NCI-H2029 (cell line): Measurements from ENCODE around the gene NXPH3.

ENCODE experiments used
- DNase-seq: peaks from one replicate; lab custom pipeline; 2025; lab: John Stamatoyannopoulos, UW

NXPH3 gene

GRCh38 chr17:49630113-49630900, 54.6 kb downstream of the NXPH3 start:
- no peak for DNase-seq

GRCh38 chr17:49631496-49631895, 55.8 kb downstream of the NXPH3 start:
- no peak for DNase-seq
